ENCODE results near the gene CHRM1. TPM values are rescaled to one million over a fixed set of nuclear protein-coding genes. Genes with fewer than 3 reads are reported as not detected.

Gene CHRM1
- polyA plus RNA-seq, 3 donors = not detected

DNA sequence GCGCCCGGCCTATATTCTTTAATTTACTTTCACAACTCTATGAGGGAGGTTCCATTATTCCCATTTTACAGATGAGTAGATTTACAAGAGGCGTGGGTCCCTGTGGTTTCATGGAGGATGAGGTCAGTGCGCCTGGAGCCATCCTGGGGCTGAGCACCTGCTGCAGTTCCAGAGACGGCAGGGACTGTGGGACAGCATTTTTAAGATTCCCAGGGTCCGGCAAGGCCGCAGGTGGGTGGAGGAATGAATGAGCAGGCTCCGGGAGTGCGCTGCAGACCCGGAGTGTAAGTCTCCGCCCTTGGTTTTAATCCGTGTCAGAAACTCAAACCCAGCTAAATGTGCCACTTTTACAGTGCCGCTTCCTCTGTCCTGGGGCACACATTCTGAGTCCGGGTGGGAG lies 4.1 kb upstream of the CHRM1 start:
- Histone ChIP-seq H3K36me3 (replicated peaks in 1 of 2; ENCODE audit: control insufficient read depth in 1 of 2, insufficient read depth in 2 of 2, low read length in 2 of 2) (no peaks in the 10 kb centered on the region), H2AFZ (ENCODE audit: insufficient read depth, low read depth, low read length, poor library complexity, severe bottlenecking) (peak overlapping the region; percentile 1), H4K20me1 (ENCODE audit: insufficient read depth, low read length) (no peaks in the 10 kb centered on the region), H3K9ac (ENCODE audit: insufficient read depth, low read length, poor library complexity, severe bottlenecking) (no peak overlapping the region), H3K4me3 (replicated peaks in 1 of 3; ENCODE audit: low read depth in 2 of 3, low read length in 3 of 3) (no peak overlapping the region), H3K27me3 (ENCODE audit: control insufficient read depth in 2 of 2, insufficient read depth in 2 of 2, low read length in 2 of 2) (peaks cover 43 to 83% of the 10 kb centered on the region in 2 donors), H3K4me2 (replicated peaks; ENCODE audit: extremely low read depth, low read length, poor library complexity, severe bottlenecking) (peak overlapping the region; percentile 17), H3K9me3 (replicated peaks in 1 of 2; ENCODE audit: control insufficient read depth in 1 of 2, insufficient read depth in 1 of 2, low read length in 2 of 2) (peaks cover 0 to 30% of the 10 kb centered on the region in 2 donors), H3K4me1 (ENCODE audit: control insufficient read depth in 1 of 2, insufficient read depth in 2 of 2, low read length in 2 of 2) (peaks cover 6 to 17% of the 10 kb centered on the region in 2 donors), H3K79me2 (ENCODE audit: insufficient read depth, low read length) (no peaks in the 10 kb centered on the region), H3K27ac (ENCODE audit: low read depth in 1 of 2, low read length in 2 of 2) (no peak overlapping the region)
- Mint-ChIP-seq H3K9me3 (peaks cover 0 to 19% (median 4%) of the 10 kb centered on the region in 7 donors), H3K36me3 (no peaks in the 10 kb centered on the region), H3K4me1 (peaks cover 20% of the 10 kb centered on the region), H3K27ac (no peak overlapping the region), H3K27me3 (ENCODE audit: low read depth in 3 of 3) (peaks cover 86 to 96% (median 86%) of the 10 kb centered on the region in 3 donors), H3K4me3 (peak overlapping the region in 1 of 2 donors; percentile 82)
- WGBS (ENCODE audit: insufficient coverage) = 11% methylated on average over 9 of the region's 14 CpGs
- intact Hi-C loops (cut with micrococcal nuclease) = no loop called here
- DNase-seq = no peak
- TF ChIP-seq, protein P1, sequence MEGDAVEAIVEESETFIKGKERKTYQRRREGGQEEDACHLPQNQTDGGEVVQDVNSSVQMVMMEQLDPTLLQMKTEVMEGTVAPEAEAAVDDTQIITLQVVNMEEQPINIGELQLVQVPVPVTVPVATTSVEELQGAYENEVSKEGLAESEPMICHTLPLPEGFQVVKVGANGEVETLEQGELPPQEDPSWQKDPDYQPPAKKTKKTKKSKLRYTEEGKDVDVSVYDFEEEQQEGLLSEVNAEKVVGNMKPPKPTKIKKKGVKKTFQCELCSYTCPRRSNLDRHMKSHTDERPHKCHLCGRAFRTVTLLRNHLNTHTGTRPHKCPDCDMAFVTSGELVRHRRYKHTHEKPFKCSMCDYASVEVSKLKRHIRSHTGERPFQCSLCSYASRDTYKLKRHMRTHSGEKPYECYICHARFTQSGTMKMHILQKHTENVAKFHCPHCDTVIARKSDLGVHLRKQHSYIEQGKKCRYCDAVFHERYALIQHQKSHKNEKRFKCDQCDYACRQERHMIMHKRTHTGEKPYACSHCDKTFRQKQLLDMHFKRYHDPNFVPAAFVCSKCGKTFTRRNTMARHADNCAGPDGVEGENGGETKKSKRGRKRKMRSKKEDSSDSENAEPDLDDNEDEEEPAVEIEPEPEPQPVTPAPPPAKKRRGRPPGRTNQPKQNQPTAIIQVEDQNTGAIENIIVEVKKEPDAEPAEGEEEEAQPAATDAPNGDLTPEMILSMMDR (IDR thresholded peaks at IDR 0.05) = no peak

DNA sequence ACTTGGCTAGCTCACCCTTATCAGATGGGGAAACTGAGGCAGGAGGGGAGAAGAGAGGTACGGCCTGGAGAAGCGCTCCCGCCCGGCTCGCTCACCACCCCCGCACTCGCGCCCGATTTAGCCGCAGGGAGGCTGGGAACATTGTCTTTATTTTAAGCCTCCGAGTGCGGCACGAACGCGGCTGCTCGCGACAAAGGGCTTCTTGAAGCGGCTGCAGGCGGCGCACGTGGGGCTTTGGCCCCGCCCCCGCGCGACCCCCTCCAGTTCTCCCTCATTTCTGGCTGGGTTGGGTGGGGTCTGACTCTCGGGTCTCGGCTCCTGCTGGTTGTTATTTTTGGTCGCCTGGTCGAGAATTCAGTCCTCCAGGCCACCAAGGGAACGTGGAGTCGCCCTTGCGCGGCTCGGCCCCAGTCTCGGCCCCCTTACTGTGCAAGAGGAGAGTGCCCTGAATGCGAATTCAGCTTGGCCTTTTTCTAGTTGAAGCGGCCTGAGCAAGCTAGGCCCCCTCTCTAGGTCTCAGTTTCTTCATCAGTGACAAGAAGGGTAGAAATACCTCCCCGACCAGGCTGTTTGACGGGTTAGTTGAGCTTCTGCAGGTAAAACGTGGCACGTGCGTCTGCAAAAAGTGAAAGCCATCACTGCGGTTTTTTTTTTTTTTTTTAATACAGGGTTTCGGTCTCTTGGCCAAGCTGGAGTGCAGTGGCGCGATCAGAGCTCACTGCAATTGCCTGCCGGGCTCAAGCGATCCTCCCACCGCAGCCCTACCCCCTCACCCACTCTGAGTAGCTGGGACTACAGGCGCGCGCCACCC lies 2.6 kb upstream of the CHRM1 start:
- intact Hi-C loops (cut with micrococcal nuclease) = no loop called here
- H3K4me2 ChIP-seq (replicated peaks; ENCODE audit: extremely low read depth, low read length, poor library complexity, severe bottlenecking) = peak overlapping the region; percentile 33
- H3K9me3 ChIP-seq (replicated peaks in 1 of 2; ENCODE audit: control insufficient read depth in 1 of 2, insufficient read depth in 1 of 2, low read length in 2 of 2) = peaks cover 0 to 30% of the 10 kb centered on the region in 2 donors
- H3K9ac ChIP-seq (ENCODE audit: insufficient read depth, low read length, poor library complexity, severe bottlenecking) = no peak overlapping the region
- peak overlapping the region; percentile 41 to 90 for H3K4me3 Mint-ChIP-seq
- DNase-seq = no peak
- H3K79me2 ChIP-seq (ENCODE audit: insufficient read depth, low read length) = no peaks in the 10 kb centered on the region
- H3K27ac ChIP-seq (ENCODE audit: low read depth in 1 of 2, low read length in 2 of 2) = no peak overlapping the region
- H3K4me3 ChIP-seq (replicated peaks in 1 of 3; ENCODE audit: low read depth in 2 of 3, low read length in 3 of 3) = peak overlapping the region in 1 of 3 experiments; percentile 8
- no peaks in the 10 kb centered on the region for H3K36me3 ChIP-seq (replicated peaks in 1 of 2; ENCODE audit: control insufficient read depth in 1 of 2, insufficient read depth in 2 of 2, low read length in 2 of 2)
- WGBS (ENCODE audit: insufficient coverage) = 1% methylated on average over 41 of the region's 52 CpGs
- peaks cover 80 to 88% (median 87%) of the 10 kb centered on the region in 3 donors for H3K27me3 Mint-ChIP-seq (ENCODE audit: low read depth in 3 of 3)
- no peak overlapping the region for H3K27ac Mint-ChIP-seq
- H3K27me3 ChIP-seq (ENCODE audit: control insufficient read depth in 2 of 2, insufficient read depth in 2 of 2, low read length in 2 of 2) = peaks cover 42 to 71% of the 10 kb centered on the region in 2 donors
- H4K20me1 ChIP-seq (ENCODE audit: insufficient read depth, low read length) = no peaks in the 10 kb centered on the region
- TF ChIP-seq, protein P1 (IDR thresholded peaks at IDR 0.05) = no peak
- H3K4me1 ChIP-seq (ENCODE audit: control insufficient read depth in 1 of 2, insufficient read depth in 2 of 2, low read length in 2 of 2) = peaks cover 6 to 17% of the 10 kb centered on the region in 2 donors
- H3K36me3 Mint-ChIP-seq = no peaks in the 10 kb centered on the region
- peak overlapping the region; percentile 35 for H2AFZ ChIP-seq (ENCODE audit: insufficient read depth, low read depth, low read length, poor library complexity, severe bottlenecking)
- peaks cover 20% of the 10 kb centered on the region for H3K4me1 Mint-ChIP-seq
- H3K9me3 Mint-ChIP-seq = peaks cover 0 to 19% (median 4%) of the 10 kb centered on the region in 7 donors

Measured in CD14-positive monocyte (primary cell).